Heart right ventricle (tissue), 16 donors: ENCODE results near the gene PABPN1. TPM values are rescaled to one million over a fixed set of nuclear protein-coding genes. Genes with fewer than 3 reads are reported as not detected.

Experiments used
- ATAC-seq, 8 donors: fragments of 200-7000 bp; cut with Tn5 transposase; one replicate each; pipeline ENCODE4 v1.9.1; 2020; ENCODE audit warnings: mild to moderate bottlenecking in 8 of 8, moderate library complexity in 8 of 8, moderate number of reproducible peaks in 1 of 8
- DNase-seq, 2 donors: peaks; one replicate each; pipeline ENCODE4 v3.0.0-alpha.2; 2020
- H3K27ac ChIP-seq, 10 donors: fragments of 200-600 bp; sonication (generic) in 2 of 10; one replicate each; pipeline versions ENCODE4 v1.5.0 to v1.8.0; 2020 to 2022; ENCODE audit warnings: mild to moderate bottlenecking in 3 of 10
- H3K27me3 ChIP-seq, 7 donors: fragments of 200-600 bp; one replicate each; pipeline ENCODE4 v1.8.0; 2021 to 2022; ENCODE audit warnings: mild to moderate bottlenecking in 2 of 7
- H3K36me3 ChIP-seq, 9 donors: fragments of 200-600 bp; sonication (generic) in 1 of 9; one replicate each; pipeline versions ENCODE4 v1.5.0 to v1.8.0; 2020 to 2022; ENCODE audit warnings: mild to moderate bottlenecking in 2 of 9
- H3K4me1 ChIP-seq, 9 donors: fragments of 200-600 bp; sonication (generic) in 1 of 9; one replicate each; pipeline versions ENCODE4 v1.5.0 to v1.8.0; 2020 to 2022; ENCODE audit warnings: mild to moderate bottlenecking in 4 of 9
- H3K4me3 ChIP-seq, 10 donors: fragments of 200-600 bp; sonication (generic) in 2 of 10; one replicate each; pipeline versions ENCODE4 v1.5.0 to v1.8.0; 2020 to 2022; ENCODE audit warnings: mild to moderate bottlenecking in 7 of 10, moderate library complexity in 2 of 10
- H3K9me3 ChIP-seq, 11 donors: fragments of 200-600 bp in 10 of 11; sonication (generic) in 2 of 11; one replicate each; pipeline versions ENCODE4 v1.5.0 to v1.8.0; 2013 to 2022; ENCODE audit warnings: mild to moderate bottlenecking in 2 of 11, control low read depth in 1 of 11, moderate library complexity in 1 of 11
- CTCF ChIP-seq, 9 donors: fragments of 200-600 bp; sonication (generic) in 2 of 9; IDR thresholded peaks; one replicate each; pipeline versions ENCODE4 v1.5.0 to v1.8.0; 2021 to 2022; ENCODE audit warnings: antibody characterized with exemption in 9 of 9, mild to moderate bottlenecking in 5 of 9, moderate library complexity in 1 of 9
- WGBS, 2 donors: extraction: QIAGEN DNeasy Blood & Tissue Kit; methylation state at CpG; one replicate each; pipeline ENCODE4 v1.1.7; 2013; ENCODE audit warnings: inconsistent platforms in 1 of 2; 5-methylcytosine and 5-hydroxymethylcytosine counted together
- intact Hi-C, 10 donors: fragments of 100-400 bp; cut with DNase I; formaldehyde crosslinking; loops; one replicate each; pipeline versions ENCODE4 v1.11.1 to v1.14.2; 2022
- polyA plus RNA-seq, 2 donors: library from polyadenylated mRNA; stranded (reverse); fragments of 200-250 nt; gene quantifications; one replicate each; pipeline ENCODE4 v1.2.3, GENCODE V29; 2013
- total RNA-seq, 10 donors: library from RNA; stranded (reverse); fragmentation: NEBNext Ultra II Directional in 3 of 10; extraction: Animal tissue kit (Norgen Biotek cat#: 25700) in 3 of 10; gene quantifications; one replicate each; pipeline versions ENCODE4 v1.2.1 to v1.2.4, GENCODE V29; 2021 to 2023
- donor health status: Arrhythmogenic right ventricular cardiomyopathy.
- donor health status: ischemic (EF 13 %, LVEDD 7.1; RV severe dilation, severe dysfunction).
- donor health status: healthy with polysubstance abuse.
- donor health status: DM: no; HTN: yes; CAD: no.
- donor health status: DM: no; HTN: no; CAD: no.
- donor health status: ischemic (EF 25% LVEDD 6.9; RV normal size, moderate dysfunction).
- donor health status: ischemic (EF 25% LVEDD 5.7; RV mildly dilated, moderate dysfunction).
- donor health status: healthy.
- donor health status: DM: yes; HTN: yes; CAD: no.
- donor health status: Ischemic cardiomyopathy.
- donor health status: ischemic (EF 35%, LVEDD 5.7; RV mildly dilated, moderate dysfunction).
- donor health status: nonischemic (EF 11% LVEDD 7.7; RV severe dilation, severe dysfunction).
- donor health status: DM: yes; HTN: yes; CAD: no.
- donor health status: PGD.
- donor health status: ischemic (EF 29% LVEDD 5.4; RV normal size, mild dysfunction).
- donor health status: nonischemic (EF 23%, LVEDD 6.1; RV moderate dilation, normal function).

PABPN1 gene
- total and polyA plus RNA-seq, 12 donors = 57.0 to 196 (median 68.6) TPM

- Histone ChIP-seq H3K9me3 (no peaks in the 10 kb centered on the region), H3K36me3 (peaks cover 0 to 40% (median 24%) of the 10 kb centered on the region in 9 donors), H3K4me3 (no peak overlapping the region), H3K27me3 (no peaks in the 10 kb centered on the region), H3K27ac (no peak overlapping the region), H3K4me1 (peaks cover 6 to 21% (median 18%) of the 10 kb centered on the region in 9 donors)
- TF ChIP-seq CTCF (IDR thresholded peaks at IDR 0.05) = no peak
- intact Hi-C loops = loop anchor here in 9 of 10 donors (2.0 to 10.0 kb wide), 8 partner anchors 41 to 238 kb away; partner anchors contain the start of genes AP1G2 (in 2 of the 9), CMTM5 (in 2 of the 9), NGDN (in 2 of the 9) and THTPA (in 2 of the 9)
- ATAC-seq = no peak
- DNase-seq = no peak
- WGBS, 2 donors = 75 to 82% methylated on average over 13 of the region's 13 CpGs
Observed at GRCh38 chr14:23326491-23327332, 5.5 kb downstream of the PABPN1 start.

GRCh38 chr14:23327947-23328744 lies 6.9 kb downstream of the PABPN1 start:
- H3K27ac ChIP-seq = no peak overlapping the region
- peak in 7 of 8 donors; percentile 55 to 78 (median 68) for ATAC-seq
- WGBS, 2 donors = 41 to 45% methylated on average over 4 of the region's 4 CpGs

GRCh38 chr14:23335623-23336022 lies 14.4 kb downstream of the PABPN1 start:
- Histone ChIP-seq H3K4me3 (no peak overlapping the region), H3K9me3 (peaks cover 0 to 12% (median 0%) of the 10 kb centered on the region in 11 donors), H3K27ac (no peak overlapping the region), H3K4me1 (no peaks in the 10 kb centered on the region), H3K36me3 (no peaks in the 10 kb centered on the region), H3K27me3 (peaks cover 0 to 8% (median 0%) of the 10 kb centered on the region in 7 donors)
- no peak for TF ChIP-seq CTCF (IDR thresholded peaks at IDR 0.05)
- no peak for DNase-seq
- WGBS, 2 donors = 86 to 93% methylated on average over 5 of the region's 5 CpGs
- intact Hi-C loops = loop anchor here in 2 of 10 donors (5.0 to 10.0 kb wide), 2 partner anchors 37 to 71 kb away; partner anchors contain the start of gene IL25 (in 1 of the 2)
- ATAC-seq = no peak

More at GRCh38 chr14:23327947-23328744, 6.9 kb downstream of the PABPN1 start:
- DNase-seq = peak in 1 of 2 donors; percentile 73
- H3K4me3 ChIP-seq = no peak overlapping the region
- H3K4me1 ChIP-seq = peaks cover 0 to 10% (median 6%) of the 10 kb centered on the region in 9 donors
- intact Hi-C loops = loop anchor here (1.0 to 10.0 kb wide), 12 partner anchors 39 to 237 kb away; partner anchors contain the start of genes CMTM5 (in 3 of the 10), NGDN (in 3 of the 10), AP1G2 (in 2 of the 10) and THTPA (in 2 of the 10)
- H3K9me3 ChIP-seq = no peaks in the 10 kb centered on the region
- H3K36me3 ChIP-seq = peaks cover 0 to 35% (median 22%) of the 10 kb centered on the region in 9 donors
- peaks cover 0 to 1% (median 0%) of the 10 kb centered on the region in 7 donors for H3K27me3 ChIP-seq
- peak; percentile 80 to 94 (median 88) for TF ChIP-seq CTCF (IDR thresholded peaks at IDR 0.05)
